HepG2 (cell line): Measurements from ENCODE around the gene TRIM27. TPM values are rescaled to one million over a fixed set of nuclear protein-coding genes. Genes with fewer than 3 reads are reported as not detected.

Source experiments
- FOXP1 ChIP-seq, 2 experiments: fragments of 450-650 bp in 1 of 2; IDR thresholded peaks; 2 replicates each; pipeline ENCODE4 v1.6.1; 2017 to 2018; ENCODE audit warnings: antibody characterized with exemption in 1 of 2
- LCORL ChIP-seq, 2 experiments: fragments of 450-650 bp in 1 of 2; sonication (generic) in 1 of 2; formaldehyde crosslinking in 1 of 2; IDR thresholded peaks; 2 replicates each; pipeline versions ENCODE4 v1.5.0 to v1.6.1; 2017 to 2020; ENCODE audit warnings: antibody characterized with exemption in 1 of 2, missing genetic modification reagents in 1 of 2
- MEIS1 ChIP-seq: sonication (generic); formaldehyde crosslinking; IDR thresholded peaks from 2 replicates; pipeline ENCODE4 v1.9.0; 2021; ENCODE audit warnings: mild to moderate bottlenecking, missing genetic modification reagents, moderate library complexity, borderline replicate concordance
- MLLT10 ChIP-seq: sonication (generic); formaldehyde crosslinking; IDR thresholded peaks from 2 replicates; pipeline ENCODE4 v1.4.0; 2020; ENCODE audit warnings: missing genetic modification reagents
- MXD3 ChIP-seq: IDR thresholded peaks from 2 replicates; pipeline ENCODE4 v1.6.1; 2016; ENCODE audit warnings: mild to moderate bottlenecking, missing biosample characterization, missing genetic modification reagents
- NFE2L1 ChIP-seq: sonication (generic); formaldehyde crosslinking; IDR thresholded peaks from 2 replicates; pipeline ENCODE4 v1.4.0; 2020; ENCODE audit warnings: missing genetic modification reagents, mild to moderate bottlenecking, borderline replicate concordance
- NR2F1 ChIP-seq, 2 experiments: fragments of 450-650 bp in 1 of 2; formaldehyde crosslinking in 1 of 2; IDR thresholded peaks; 2 replicates each; pipeline versions ENCODE4 v1.5.0 to v1.6.1; 2016 to 2020; ENCODE audit warnings: mild to moderate bottlenecking in 1 of 2, missing compliant biosample characterization in 1 of 2, missing genetic modification reagents in 1 of 2, moderate library complexity in 1 of 2
- REST ChIP-seq, 2 experiments: IDR thresholded peaks; 2 replicates each; pipeline ENCODE4 v1.6.1; 2011 to 2012; ENCODE audit warnings: low read length in 2 of 2, borderline replicate concordance in 1 of 2, low read depth in 1 of 2, mild to moderate bottlenecking in 1 of 2, moderate library complexity in 1 of 2
- YEATS4 ChIP-seq: sonication (generic); formaldehyde crosslinking; IDR thresholded peaks from 2 replicates; pipeline ENCODE4 v1.4.0; 2020; ENCODE audit warnings: missing genetic modification reagents, borderline replicate concordance
- ZBTB1 ChIP-seq: sonication (generic); formaldehyde crosslinking; IDR thresholded peaks from 2 replicates; pipeline ENCODE4 v1.4.0; 2020; ENCODE audit warnings: missing genetic modification reagents, borderline replicate concordance
- ZNF512 ChIP-seq: sonication (generic); formaldehyde crosslinking; IDR thresholded peaks from 2 replicates; pipeline ENCODE4 v1.4.0; 2020; ENCODE audit warnings: mild to moderate bottlenecking, missing genetic modification reagents
- polyA plus RNA-seq, 8 experiments: library from polyadenylated mRNA; depleted of rRNA in 3 of 8; stranded (reverse) in 7 of 8; unstranded in 1 of 8; fragments of >200 nt; fragmentation: Illumina TruSeq in 4 of 8; extraction: Trizol in 4 of 8; gene quantifications; 2 replicates each; pipeline versions ENCODE4 v1.2.1 to v1.2.3, GENCODE V29; 2011 to 2016; ENCODE audit warnings: low read depth in 4 of 8, missing spikeins in 1 of 8, mixed read lengths in 1 of 8; ENCODE audit not compliant: insufficient read depth in 1 of 8
- total RNA-seq, 5 experiments: library from RNA; depleted of rRNA; stranded (reverse); fragments of >200 nt; fragmentation: Illumina TruSeq; extraction: Trizol; gene quantifications; 2 replicates each; pipeline ENCODE4 v1.2.3, GENCODE V29; 2016; ENCODE audit warnings: low read depth in 1 of 5
- TF ChIP-seq, protein P1 (sequence below): sonication (generic); formaldehyde crosslinking; IDR thresholded peaks from 2 replicates; pipeline ENCODE4 v1.5.0; 2020; ENCODE audit warnings: mild to moderate bottlenecking, missing genetic modification reagents, borderline replicate concordance

Gene TRIM27
- total and polyA plus RNA-seq, 2 of the 13 experiments (the other 11 are each of a cell fraction or from before 2014, with no cell fraction given) = 88.6 to 112 TPM

DNA sequence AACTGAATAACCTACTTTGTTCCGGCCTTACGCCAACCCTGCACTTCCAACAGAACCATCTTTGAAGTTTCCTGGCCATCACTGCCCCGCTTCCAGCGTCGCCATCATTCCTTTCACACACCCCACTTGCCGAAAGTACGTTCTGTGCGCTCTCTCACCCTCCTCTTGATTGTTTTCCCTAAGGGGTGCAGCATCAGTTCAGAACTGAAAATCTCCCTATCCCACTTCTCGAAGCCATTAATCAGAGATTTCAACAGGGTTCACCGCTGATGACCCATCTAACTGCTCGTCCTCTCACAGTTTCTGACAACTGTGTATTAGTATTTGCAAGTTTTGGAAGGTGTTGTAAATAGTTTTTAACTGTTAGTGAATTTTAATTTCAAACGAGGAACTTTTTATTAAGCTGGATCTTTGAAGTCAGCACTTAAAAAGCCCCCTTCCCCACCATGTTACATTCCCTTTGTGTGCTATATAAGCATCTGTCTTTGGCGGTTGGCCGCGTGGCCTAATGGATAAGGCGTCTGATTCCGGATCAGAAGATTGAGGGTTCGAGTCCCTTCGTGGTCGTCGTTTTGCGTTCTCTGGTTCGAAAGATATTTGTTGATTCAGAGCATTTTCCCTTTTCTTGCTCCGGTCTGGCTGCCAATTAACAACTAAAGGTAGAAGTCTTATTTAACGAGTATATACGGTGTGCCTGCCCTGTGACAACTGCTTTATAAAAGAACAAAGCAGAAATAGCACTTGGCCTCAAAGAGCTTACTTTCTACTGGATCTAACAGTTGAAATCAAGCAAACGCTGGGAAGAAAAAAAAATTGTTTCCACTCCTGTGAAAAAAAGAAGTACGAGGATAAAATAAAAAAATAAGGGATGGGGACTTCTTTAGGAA is 42.6 kb downstream of the TRIM27 start (continued):
- TF ChIP-seq ZNF512 (CRISPR knock-in tag) (no peak), NFE2L1 (no peak), REST (IDR thresholded peaks at IDR 0.05; ENCODE audit: borderline replicate concordance in 1 of 2, low read depth in 1 of 2, low read length in 2 of 2) (0 out of 4 replicates have a peak, but pooled peaks of 1 of the 2 experiments have one; percentile 19), LCORL (IDR thresholded peaks at IDR 0.05) (no peak), LCORL (CRISPR knock-in tag; IDR thresholded peaks at IDR 0.05) (peak; percentile 54), FOXP1 (IDR thresholded peaks at IDR 0.05) (no peak), FOXP1 (CRISPR knock-in tag; IDR thresholded peaks at IDR 0.05) (peak; percentile 34; the same call in 1 of the 2 replicates), MEIS1 (CRISPR knock-in tag) (peak; percentile 66; the same call in 1 of the 2 replicates), ZBTB1 (CRISPR knock-in tag) (no peak), YEATS4 (CRISPR knock-in tag) (no peak), MXD3 (CRISPR knock-in tag) (no peak), MLLT10 (CRISPR knock-in tag) (no peak), NR2F1 (CRISPR knock-in tag; IDR thresholded peaks at IDR 0.05) (no peak; a peak in 1 of 4 replicates)
- TF ChIP-seq, protein P1, sequence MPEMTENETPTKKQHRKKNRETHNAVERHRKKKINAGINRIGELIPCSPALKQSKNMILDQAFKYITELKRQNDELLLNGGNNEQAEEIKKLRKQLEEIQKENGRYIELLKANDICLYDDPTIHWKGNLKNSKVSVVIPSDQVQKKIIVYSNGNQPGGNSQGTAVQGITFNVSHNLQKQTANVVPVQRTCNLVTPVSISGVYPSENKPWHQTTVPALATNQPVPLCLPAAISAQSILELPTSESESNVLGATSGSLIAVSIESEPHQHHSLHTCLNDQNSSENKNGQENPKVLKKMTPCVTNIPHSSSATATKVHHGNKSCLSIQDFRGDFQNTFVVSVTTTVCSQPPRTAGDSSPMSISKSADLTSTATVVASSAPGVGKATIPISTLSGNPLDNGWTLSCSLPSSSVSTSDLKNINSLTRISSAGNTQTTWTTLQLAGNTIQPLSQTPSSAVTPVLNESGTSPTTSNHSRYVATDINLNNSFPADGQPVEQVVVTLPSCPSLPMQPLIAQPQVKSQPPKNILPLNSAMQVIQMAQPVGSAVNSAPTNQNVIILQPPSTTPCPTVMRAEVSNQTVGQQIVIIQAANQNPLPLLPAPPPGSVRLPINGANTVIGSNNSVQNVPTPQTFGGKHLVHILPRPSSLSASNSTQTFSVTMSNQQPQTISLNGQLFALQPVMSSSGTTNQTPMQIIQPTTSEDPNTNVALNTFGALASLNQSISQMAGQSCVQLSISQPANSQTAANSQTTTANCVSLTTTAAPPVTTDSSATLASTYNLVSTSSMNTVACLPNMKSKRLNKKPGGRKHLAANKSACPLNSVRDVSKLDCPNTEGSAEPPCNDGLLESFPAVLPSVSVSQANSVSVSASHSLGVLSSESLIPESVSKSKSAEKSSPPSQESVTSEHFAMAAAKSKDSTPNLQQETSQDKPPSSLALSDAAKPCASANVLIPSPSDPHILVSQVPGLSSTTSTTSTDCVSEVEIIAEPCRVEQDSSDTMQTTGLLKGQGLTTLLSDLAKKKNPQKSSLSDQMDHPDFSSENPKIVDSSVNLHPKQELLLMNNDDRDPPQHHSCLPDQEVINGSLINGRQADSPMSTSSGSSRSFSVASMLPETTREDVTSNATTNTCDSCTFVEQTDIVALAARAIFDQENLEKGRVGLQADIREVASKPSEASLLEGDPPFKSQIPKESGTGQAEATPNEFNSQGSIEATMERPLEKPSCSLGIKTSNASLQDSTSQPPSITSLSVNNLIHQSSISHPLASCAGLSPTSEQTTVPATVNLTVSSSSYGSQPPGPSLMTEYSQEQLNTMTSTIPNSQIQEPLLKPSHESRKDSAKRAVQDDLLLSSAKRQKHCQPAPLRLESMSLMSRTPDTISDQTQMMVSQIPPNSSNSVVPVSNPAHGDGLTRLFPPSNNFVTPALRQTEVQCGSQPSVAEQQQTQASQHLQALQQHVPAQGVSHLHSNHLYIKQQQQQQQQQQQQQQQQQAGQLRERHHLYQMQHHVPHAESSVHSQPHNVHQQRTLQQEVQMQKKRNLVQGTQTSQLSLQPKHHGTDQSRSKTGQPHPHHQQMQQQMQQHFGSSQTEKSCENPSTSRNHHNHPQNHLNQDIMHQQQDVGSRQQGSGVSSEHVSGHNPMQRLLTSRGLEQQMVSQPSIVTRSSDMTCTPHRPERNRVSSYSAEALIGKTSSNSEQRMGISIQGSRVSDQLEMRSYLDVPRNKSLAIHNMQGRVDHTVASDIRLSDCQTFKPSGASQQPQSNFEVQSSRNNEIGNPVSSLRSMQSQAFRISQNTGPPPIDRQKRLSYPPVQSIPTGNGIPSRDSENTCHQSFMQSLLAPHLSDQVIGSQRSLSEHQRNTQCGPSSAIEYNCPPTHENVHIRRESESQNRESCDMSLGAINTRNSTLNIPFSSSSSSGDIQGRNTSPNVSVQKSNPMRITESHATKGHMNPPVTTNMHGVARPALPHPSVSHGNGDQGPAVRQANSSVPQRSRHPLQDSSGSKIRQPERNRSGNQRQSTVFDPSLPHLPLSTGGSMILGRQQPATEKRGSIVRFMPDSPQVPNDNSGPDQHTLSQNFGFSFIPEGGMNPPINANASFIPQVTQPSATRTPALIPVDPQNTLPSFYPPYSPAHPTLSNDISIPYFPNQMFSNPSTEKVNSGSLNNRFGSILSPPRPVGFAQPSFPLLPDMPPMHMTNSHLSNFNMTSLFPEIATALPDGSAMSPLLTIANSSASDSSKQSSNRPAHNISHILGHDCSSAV (CRISPR knock-in tag) = no peak
